GM03348 (cell line): ENCODE measurements around the gene ZNHIT2.

Experiments used
- DNase-seq: peaks from one replicate; pipeline ENCODE4 v3.0.0; 2012; ENCODE audit warnings: low spot score

Gene ZNHIT2

DNA sequence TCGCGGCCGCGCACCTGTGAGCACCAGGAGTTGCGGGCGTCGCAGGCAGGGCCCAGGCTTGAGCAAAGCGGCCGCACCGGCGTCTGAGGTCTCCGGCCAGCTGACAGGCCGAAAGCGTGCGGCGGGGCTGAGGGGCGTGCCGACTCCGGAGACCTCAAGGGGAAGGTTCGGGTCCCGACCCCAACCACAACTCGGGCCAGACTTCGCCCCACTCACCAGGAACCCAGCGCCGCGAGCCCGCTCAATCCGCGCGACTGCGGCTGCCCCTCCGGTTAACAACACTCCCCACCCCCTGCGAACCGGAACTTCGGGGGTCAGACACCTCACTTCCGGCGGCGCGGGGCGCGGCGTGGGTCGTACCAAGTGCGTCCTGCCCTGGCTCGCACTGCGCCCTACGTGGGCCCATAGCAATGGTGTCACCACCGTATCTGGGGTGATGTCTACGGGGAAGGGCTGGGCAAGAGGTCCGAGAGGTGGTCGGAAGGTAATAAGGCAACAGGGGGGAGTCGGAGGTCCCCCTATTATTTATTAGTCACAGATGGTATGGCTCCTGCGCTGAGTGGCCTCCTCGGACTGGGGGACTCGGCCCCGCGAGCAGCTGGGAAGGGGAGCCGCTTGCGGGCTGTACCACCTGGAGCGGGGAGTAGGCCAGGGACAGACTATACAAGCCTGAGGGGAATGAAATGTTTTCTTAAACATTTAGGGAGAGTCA lies 16.9 kb upstream of the ZNHIT2 start, which contains the start of gene SYVN1:
Gene SYVN1, minus strand, starts transcription at position 280 of the 712 bp plus-strand sequence. CDS start 918 bp downstream, outside the sequence.
- DNase-seq: peak; percentile 95

DNA sequence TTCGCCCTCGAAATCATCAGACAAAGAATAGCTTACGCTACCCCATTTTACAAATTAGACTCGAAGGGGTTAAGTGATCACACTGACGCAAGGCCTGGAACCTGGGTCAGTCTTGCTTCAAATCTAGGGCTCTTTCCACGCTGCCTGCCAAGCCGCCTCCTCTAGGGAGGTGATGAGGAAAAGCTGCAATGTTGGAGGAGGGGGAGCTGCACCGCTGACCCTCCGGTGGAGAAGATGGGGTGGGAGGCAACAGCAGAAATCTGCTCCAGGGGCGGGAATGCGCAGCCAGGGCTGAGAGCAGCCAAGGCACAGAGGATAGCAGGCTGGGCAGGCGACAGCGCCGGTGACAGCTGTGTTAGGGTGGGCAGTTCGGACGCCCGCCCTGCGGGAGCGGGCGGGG lies 16.2 kb upstream of the ZNHIT2 start:
- peak; percentile 31 for DNase-seq

DNA sequence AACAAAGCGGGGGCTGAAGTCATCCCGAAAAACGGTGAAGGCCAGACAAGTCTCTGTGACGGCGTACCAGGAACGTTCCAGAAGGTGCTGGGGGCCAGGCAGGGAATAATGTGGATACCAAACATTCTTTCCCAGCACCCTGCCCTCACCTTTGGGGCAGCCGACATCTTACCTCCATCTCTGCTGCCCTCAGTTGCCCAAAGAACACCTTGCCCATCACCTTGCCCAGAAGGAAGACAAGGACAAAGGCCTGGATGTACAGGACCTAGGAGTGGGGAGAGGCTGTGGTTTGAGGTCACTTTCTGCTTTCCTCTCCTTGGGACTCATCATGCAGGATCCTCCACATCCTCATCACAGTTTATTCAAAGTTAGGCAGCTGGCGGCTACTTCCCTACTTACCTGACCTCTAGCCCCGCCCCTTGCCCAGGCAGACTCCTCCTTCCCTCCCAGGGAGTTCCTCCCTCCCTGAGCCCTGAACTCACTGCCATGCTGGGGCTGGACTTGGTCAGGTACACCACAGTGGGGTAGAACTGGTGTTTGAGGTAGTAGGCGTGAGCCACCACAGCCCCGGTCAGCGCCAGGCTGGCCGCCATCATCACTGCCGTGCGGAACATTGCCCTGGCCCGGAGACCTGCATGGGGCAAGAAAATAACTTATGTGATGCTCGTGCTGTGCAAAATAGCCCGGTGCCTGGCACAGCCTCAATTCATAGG lies 15.6 kb upstream of the ZNHIT2 start:
- DNase-seq: peak; percentile 56

GRCh38 chr11:65132238-65132987 lies 14.9 kb upstream of the ZNHIT2 start:
- no peak for DNase-seq

DNA sequence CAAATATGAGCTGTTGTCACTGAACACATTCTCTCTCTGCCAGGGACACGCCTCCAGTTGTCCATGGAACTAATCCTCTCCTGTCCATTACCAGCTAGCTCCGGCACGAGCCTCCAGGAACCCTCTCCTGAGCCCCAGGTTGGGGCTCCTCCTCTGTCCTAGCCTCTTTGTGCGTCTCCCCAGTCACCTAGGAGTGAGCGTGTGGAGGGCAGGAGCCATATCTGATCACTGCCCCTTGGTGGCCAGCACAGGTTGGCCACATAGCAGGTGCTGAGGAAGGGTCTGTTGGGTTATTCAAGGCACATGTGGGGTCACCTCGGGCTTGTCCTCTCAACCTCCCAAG lies 14.4 kb upstream of the ZNHIT2 start:
- DNase-seq: no peak

DNA sequence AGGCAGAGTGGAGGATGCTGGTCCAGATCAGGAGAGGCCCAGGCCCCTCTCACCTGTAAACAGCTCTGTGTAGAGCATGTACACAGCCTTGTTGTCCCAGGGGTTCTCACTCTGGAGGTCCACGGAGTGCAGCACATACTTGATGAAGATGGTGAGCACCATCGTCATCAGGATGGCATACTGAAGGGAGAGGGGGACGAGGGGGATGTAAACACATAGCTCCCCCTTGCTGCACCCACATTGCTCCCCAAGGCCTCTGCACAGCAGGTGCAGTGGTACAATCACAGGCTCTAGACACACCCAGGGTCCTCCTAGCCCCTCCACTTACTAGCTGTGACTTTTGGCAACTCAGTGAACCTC lies 13.9 kb upstream of the ZNHIT2 start:
- DNase-seq: no peak

DNA sequence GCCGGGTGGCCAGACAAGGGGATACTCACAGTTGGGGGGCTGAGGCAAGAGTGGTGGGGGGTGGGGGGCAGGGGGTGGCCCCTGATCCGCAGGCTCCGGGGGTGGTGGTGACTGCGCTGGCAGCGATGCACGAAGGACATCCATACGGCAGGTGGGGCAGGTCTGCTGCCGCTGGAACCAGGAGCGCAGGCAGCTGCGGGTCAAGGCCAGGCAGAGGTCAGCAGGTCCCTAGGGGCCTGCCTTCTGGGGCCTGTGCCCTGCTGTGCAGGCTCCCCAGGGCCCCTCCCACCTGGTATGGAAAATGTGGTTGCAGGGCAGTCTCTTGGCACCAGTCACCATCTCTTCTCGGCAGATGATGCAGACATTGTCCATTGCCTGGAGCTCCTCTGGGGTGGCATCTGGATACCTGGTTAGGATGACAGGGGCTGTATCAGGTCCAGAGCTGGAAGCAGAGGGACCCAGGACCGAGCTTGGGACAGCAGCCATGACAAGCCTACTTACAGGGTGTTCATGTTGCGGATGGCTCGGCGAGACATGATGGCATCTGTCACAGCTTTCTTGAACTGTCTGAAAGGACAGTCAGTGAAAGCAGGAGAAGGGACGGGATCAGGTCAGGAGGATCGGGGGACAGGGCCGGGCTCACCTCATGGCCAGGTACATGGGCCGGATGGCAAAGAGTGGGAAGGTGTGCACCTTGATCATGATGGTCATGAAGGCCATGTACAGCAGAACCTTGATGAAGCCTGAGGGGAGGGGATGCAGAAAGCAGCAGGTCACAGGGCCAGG lies 13.3 kb upstream of the ZNHIT2 start:
- DNase-seq: no peak

DNA sequence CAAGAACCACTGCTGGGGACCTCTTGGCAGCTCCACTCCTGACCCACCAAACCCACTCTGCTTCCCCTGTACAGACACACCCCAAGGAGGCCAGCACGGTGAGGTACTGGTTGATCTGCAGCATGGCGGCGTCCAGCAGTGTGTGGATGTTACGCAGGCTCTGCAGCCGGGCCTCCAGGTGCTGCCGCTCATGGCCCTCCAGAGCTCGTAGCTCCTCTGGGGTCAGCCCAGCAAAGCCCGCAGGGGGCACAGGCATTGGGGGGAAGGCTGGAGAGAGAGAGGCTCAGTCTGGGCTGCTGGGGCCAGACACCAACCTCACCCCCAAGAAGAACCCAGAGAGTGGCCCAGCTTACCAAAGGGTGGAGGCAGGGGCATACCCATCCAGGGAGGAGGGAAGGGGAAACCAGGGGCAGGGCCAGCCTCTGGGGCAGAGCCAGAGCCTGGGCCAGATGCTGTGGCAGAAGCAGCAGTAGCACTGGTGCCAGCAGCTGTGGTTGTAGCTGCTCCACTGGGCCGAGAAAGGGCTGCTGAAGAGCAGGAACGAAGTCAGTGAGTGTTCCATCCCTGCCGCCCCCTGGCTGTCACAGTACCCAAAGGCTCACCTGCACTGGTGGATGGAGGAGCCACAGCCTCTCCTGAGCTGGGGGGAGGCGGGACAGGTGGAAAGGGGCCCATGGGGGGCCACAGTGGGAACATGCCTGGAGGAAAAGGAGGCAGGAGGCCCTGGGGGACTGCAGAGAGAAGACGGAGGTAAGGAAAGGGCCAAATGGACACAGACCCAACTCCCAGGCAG lies 12.3 kb upstream of the ZNHIT2 start:
- no peak for DNase-seq

DNA sequence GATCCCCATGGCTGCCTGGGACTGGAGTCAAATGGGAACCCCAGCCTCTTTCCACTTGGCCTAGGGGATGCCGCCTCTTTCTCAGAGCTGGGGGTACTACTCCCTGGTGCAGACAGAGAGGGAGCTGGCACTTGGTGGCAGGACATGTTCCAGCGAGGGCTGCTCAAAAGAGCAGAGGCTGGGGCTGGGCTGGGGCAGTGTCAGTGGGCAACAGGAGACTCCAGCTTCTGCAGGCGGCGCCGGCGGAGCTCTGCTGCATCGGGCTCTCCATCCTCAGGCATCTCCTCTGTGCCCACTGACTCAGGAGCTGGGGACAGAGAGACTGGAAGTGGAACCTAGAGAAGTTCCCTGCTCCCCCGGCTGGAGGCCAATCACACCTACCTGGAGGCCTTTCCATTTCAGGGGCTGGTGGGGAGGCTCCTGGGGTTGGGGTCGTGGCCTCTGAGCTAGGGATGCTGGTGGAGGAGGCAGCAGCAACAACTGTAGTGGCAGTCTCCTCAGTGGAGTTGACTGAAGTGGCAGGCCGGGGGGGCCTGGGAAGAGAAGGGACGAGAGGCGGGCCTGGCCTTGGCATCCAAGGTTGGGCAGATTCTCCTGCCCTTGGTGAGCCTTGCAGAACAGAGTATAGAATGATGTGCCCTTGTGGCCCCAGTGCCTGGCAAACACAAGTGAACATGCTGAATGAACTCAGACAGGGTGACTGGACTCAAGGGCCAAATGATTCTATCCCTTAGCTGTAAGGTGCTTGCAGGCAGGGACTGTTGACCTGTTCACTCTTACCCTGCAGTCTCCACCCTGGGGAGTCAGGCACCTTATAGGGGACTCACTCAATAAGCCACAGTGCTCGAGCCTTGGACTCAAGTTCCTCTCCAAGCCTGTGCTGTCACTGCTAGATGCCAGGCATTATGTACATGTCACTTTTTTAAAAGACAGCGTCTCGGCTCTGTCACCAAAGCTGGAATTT lies 11.0 kb upstream of the ZNHIT2 start:
- DNase-seq: no peak

- DNase-seq: no peak
Observed at GRCh38 chr11:65127473-65128181, 10.1 kb upstream of the ZNHIT2 start.

DNA sequence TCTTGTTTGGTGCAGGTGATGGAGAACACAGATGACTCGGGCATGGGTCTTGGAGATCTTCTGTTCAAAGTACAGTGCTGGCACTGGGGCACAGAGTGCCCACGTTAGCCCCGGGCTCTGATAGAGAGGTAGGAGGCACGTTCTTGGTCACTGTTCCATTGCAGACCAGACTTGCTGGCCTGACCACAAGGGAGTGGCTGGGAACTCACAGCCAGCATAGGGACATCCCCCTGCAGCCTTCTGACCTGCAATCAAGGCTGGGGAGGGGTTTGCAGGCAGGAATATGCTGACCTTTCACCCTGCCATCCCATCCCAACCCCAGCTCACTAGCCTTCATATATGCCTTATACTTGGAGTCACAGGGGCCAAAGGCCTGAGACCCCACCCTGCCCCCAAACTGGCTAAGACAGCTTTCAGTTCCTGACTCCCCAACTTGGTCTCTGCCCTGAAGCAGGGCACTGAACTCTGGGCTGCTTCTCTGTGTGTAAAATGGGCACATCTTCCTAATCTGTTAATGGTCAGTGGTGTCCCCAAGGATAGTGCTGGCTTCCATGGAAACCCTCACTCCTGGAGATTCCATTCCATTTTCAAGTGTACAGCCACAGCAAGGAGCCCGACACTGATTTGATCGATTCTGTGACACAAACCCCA lies 9.2 kb upstream of the ZNHIT2 start:
- DNase-seq: no peak

DNA sequence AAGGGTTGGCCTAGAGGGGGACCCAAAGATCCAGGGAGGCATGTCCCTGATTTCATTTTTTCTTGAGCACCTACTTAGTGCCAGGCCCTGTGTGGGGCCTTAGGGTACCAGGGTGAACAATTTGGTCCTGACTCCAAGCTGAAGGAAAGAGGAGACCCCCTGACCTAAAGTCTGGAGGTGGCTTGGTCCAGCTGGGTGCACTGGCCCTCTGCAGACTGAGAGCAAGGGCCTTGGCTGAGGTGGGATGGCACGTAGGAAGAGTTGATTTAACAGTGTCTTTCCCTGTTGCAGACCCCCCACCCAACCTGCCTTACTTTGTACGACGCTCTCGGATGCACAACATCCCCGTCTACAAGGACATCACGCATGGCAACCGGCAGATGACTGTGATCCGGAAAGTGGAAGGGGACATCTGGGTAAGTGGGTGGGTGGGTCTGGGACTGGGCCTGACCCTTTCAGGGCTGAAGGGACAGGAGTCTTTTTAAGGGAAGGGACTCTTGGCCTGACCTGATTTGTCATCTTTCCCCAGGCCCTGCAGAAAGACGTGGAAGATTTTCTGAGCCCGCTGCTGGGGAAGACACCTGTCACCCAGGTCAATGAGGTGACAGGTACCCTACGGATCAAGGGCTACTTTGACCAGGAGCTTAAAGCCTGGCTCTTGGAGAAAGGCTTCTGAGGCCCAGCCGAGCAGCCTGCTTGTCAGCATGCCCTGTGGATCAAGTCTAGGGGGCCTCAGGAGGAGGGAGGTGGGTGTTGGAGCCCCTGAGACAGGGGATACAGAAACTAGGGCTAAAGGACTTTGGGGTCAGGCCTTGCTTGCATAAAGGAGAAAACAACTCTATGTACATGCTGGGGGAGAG lies 7.9 kb upstream of the ZNHIT2 start:
- no peak for DNase-seq

GRCh38 chr11:65124480-65125196 lies 7.1 kb upstream of the ZNHIT2 start:
- DNase-seq: no peak

DNA sequence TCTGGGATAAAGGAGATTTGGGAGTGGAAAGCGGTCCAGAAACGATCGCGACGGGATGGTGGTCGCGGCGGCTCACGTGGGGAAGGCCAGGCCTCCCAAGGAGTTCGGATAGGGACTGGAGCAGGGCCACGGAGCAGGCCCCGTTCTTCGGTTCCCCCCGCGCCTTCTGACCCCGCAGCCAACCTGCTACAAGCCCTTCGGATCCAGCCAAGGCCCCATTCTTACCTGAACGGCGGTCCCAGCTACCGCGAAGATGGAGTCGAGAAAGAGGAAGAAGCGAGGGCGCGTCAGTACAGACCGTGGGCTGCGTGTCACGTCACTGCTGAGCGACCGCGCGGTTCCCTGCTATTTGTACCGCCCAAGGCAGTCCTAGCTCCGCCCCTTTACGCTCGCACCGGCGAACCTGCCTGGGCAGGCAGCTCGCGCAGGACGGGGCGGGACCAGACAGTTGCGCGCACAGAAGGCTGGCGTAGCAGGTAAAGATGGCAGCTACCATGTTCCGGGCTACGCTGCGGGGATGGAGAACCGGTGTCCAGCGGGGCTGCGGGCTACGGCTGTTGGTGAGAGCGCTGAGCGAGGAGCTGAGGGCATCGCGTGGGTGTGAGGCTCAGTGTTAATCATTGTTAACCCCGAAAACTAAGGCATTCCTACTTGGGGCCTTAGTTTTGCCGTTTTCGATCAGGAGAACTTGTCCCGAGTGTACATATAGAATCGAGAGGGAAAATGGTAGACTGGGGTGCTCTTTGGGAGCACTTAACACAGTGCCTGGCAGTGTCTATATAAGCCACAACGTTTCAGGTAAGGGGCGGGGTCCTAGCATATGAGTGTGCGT lies 4.6 kb upstream of the ZNHIT2 start, which contains the start of the genes FAU and MRPL49:
Gene FAU, minus strand, starts transcription at position 270 of the 832 bp plus-strand sequence. CDS start 321 bp downstream, outside the sequence.
Gene MRPL49, plus strand, starts transcription at position 457 of the 832 bp plus-strand sequence. Its CDS starts 26 bp downstream, at position 483.
- DNase-seq: peak; percentile 96

DNA sequence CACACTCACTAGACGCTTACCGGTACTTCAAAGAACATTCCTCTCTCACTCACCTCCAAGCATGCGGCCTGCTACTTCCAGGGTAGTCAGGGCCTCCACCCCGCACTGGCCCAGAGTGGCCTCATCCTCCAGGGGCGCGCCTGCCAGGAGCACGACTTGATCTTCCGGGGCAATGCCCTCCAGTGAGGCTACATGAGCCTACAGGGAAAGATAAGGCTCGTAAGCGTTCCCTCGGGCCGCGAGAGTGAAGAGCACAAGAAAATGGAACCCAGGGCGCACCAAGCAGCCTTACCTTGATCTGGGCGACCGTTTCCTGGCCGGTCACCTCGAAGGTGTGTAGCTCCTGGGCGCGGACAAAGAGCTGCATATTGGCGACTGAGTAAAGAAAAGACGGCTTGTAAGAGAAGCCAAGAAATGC lies 4.0 kb upstream of the ZNHIT2 start:
- DNase-seq: no peak

- no peak for DNase-seq
Observed at GRCh38 chr11:65120831-65121230, 3.3 kb upstream of the ZNHIT2 start.
